ENCODE data around the gene ZNRF4. TPM values are rescaled to one million over a fixed set of nuclear protein-coding genes. Genes with fewer than 3 reads are reported as not detected.
A peak's percentile ranks its signal among the peaks of the same experiment; 100 is the strongest.

Gene ZNRF4
- total and polyA plus RNA-seq, 9 of the 15 experiments (the other 6 are each of a cell fraction or from before 2014, with no cell fraction given) = not detected

DNA sequence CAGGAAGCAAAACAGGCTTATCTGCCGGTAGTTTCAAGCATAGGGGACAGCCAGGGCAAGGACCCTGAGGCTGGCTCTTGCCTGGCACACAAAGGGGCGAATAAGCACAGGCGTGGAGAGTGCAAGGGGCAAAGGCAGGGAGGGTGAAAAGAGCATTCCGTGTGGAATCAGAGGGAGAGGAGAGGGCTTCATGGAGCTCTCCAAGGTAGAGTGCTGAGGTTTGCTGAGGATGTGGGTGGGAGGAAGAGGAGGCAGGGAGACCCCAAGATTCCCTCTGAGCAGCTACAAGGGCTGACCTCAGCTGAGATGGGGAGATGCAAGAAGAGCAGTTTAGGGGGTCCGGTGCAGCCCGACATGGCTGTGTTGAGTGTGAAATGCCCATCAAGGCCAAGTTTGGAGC lies 36.5 kb upstream of the ZNRF4 start:
- 0% methylated on average over 6 of the region's 6 CpGs for WGBS (ENCODE audit: insufficient coverage, low coverage, missing lambda C conversion rate)
- H3K4me3 ChIP-seq = no peak overlapping the region
- no peak for TF ChIP-seq FOXK2 (conservative IDR thresholded peaks at IDR 0.05 in 1 of 2, IDR thresholded peaks at IDR 0.05 in 1 of 2; ENCODE audit: low read depth in 2 of 2)
- TF ChIP-seq ZNF41 (CRISPR knock-in tag; conservative IDR thresholded peaks at IDR 0.05) = no peak
- TF ChIP-seq, protein P1, sequence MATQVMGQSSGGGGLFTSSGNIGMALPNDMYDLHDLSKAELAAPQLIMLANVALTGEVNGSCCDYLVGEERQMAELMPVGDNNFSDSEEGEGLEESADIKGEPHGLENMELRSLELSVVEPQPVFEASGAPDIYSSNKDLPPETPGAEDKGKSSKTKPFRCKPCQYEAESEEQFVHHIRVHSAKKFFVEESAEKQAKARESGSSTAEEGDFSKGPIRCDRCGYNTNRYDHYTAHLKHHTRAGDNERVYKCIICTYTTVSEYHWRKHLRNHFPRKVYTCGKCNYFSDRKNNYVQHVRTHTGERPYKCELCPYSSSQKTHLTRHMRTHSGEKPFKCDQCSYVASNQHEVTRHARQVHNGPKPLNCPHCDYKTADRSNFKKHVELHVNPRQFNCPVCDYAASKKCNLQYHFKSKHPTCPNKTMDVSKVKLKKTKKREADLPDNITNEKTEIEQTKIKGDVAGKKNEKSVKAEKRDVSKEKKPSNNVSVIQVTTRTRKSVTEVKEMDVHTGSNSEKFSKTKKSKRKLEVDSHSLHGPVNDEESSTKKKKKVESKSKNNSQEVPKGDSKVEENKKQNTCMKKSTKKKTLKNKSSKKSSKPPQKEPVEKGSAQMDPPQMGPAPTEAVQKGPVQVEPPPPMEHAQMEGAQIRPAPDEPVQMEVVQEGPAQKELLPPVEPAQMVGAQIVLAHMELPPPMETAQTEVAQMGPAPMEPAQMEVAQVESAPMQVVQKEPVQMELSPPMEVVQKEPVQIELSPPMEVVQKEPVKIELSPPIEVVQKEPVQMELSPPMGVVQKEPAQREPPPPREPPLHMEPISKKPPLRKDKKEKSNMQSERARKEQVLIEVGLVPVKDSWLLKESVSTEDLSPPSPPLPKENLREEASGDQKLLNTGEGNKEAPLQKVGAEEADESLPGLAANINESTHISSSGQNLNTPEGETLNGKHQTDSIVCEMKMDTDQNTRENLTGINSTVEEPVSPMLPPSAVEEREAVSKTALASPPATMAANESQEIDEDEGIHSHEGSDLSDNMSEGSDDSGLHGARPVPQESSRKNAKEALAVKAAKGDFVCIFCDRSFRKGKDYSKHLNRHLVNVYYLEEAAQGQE (IDR thresholded peaks at IDR 0.05; ENCODE audit: borderline replicate concordance) = peak; percentile 65
- TF ChIP-seq, protein P1 (CRISPR knock-in tag; IDR thresholded peaks at IDR 0.05; ENCODE audit: low read depth) = no peak
- no peak for ATAC-seq
- no peaks in the 10 kb centered on the region for H4K20me1 ChIP-seq (replicated peaks; ENCODE audit: control insufficient read depth, insufficient read depth, low read length)
- H3K4me1 ChIP-seq (replicated peaks in 1 of 2; ENCODE audit: control insufficient read depth in 2 of 2, insufficient read depth in 2 of 2, low read length in 2 of 2) = no peaks in the 10 kb centered on the region; a peak in 1 of 5 replicates
- no peaks in the 10 kb centered on the region for H3K9me3 ChIP-seq (replicated peaks; ENCODE audit: control insufficient read depth, insufficient read depth, low read depth, low read length)
- H3K9ac ChIP-seq (ENCODE audit: insufficient read depth in 1 of 2, low read depth in 2 of 2, low read length in 2 of 2) = no peak overlapping the region
- CTCF ChIA-PET (ENCODE audit: low intra/inter-chr PET ratio) = no interaction called here
- H3K79me2 ChIP-seq (ENCODE audit: control insufficient read depth, insufficient read depth, low read length) = no peaks in the 10 kb centered on the region
- H3K27ac ChIP-seq (ENCODE audit: extremely low read depth, low read depth, low read length) = no peak overlapping the region
- peaks cover 39 to 54% of the 10 kb centered on the region in 2 experiments for H3K27me3 ChIP-seq (ENCODE audit: control insufficient read depth in 2 of 2, insufficient read depth in 2 of 2, low read length in 2 of 2)
- H3K4me2 ChIP-seq (ENCODE audit: insufficient read depth, low read length) = no peak overlapping the region
- no peak for DNase-seq (ENCODE audit: extremely low read depth in 1 of 4, low spot score in 3 of 4)
- FAIRE-seq = no peak
- no peak overlapping the region for H2AFZ ChIP-seq (ENCODE audit: low read depth, low read length)
- POLR2A ChIA-PET = no interaction called here
- H3K9me1 ChIP-seq (ENCODE audit: control insufficient read depth, insufficient read depth, low read length) = no peaks in the 10 kb centered on the region
- intact Hi-C loops (cut with micrococcal nuclease) = no loop called here
- H3K36me3 ChIP-seq (ENCODE audit: control insufficient read depth, insufficient read depth, low read length) = no peaks in the 10 kb centered on the region
- no TSS peak for BruUV-seq (replicated peaks)
- in situ Hi-C loops (cut with MboI) = no loop called here
